SK-N-MC (cell line): ENCODE results near the gene REC8.

ENCODE experiments used
- EZH2 ChIP-seq: fragments of 200-600 bp; sonication (generic); IDR thresholded peaks from one replicate; pipeline ENCODE4 v1.6.1; 2017; ENCODE audit warnings: antibody characterized with exemption
- FOXP2 ChIP-seq: optimal IDR thresholded peaks from 2 replicates; pipeline ENCODE3; 2011; ENCODE audit warnings: mild to moderate bottlenecking, moderate library complexity; ENCODE audit not compliant: insufficient read depth; ENCODE audit errors: extremely low read length, control extremely low read depth
- POLR2AphosphoS5 ChIP-seq: IDR thresholded peaks from 2 replicates; pipeline ENCODE4 v1.6.1; 2012; ENCODE audit warnings: mild to moderate bottlenecking, low read depth, low read length, borderline replicate concordance

DNA sequence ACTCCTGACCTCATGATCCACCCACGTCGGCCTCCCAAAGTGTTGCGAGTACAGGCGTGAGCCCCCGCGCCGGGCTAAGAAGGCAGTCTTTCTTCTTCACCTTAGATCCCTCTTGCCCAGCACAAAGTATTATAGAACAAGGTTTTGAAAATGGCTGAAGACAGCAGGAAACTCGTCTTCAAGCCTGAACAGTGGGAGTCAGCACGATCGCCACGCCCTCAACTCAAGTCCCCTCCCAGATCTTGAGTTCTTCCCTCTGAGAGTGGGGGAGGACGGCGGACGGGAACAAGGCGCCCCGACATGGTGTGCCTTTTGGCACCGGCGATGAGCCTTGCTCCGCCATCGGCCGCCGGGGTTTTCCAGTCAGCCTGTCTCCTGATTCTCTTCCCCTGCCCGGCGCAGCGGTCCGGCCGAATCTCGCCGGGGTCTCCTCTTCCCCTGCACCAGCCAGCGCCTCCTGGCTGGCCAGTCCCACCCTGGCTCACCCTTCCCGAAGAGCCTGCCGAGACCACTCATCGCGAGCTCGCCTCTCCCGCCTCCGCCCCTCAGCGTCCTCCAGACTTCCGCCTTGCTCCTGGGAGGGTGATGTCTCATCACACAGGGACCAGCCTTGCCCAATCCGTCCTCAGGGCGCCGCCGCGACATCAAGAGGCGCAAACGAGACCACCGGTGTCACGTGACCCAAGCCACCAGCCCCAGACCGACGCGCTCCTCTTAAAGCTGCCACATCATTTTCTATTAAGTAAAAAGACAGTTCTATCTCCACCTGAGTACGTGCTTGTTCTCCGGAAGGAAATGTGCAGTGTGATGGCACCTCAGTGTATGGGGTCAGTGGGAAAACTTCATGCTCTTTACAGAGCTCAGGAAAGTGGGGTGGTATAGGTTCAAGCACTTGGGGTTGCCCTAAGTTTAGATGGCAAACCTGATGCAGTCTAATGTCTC is 41.3 kb downstream of the REC8 start, which contains the start of gene CHMP4A:
- TF ChIP-seq EZH2 (no peak), POLR2AphosphoS5 (peak; percentile 91), FOXP2 (no peak)
